ENCODE data around the gene GCA.

DNA sequence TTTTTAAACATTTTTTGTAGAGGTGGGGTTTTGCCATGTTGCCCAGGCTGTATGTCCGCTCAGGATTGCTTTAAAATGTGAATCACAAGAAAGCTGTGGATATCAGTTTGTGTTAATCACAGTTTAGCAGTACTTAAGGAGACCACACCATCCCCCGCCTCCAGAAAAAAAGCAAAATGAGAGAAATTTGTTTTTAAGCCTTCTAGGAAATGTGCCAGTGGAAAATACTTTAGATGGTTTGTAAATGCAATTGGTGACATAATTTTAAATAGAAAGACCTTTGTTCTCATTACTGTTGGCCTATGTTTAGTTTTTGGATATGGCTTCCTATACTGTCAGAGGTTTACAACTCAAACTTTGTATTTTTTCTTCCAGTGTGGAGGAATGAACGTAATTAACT, 27.0 kb downstream of the GCA start:
- TF ChIP-seq POLR2A (IDR thresholded peaks at IDR 0.05) (no peak), POLR2AphosphoS5 (IDR thresholded peaks at IDR 0.05) (no peak)
